Loucy (cell line): Measurements from ENCODE around the gene RPTOR.

ENCODE experiments used
- H2AFZ ChIP-seq: fragments of 200-600 bp; sonication (generic); 2 replicates; pipeline ENCODE4 v1.6.0; 2016; ENCODE audit warnings: antibody characterized with exemption, mild to moderate bottlenecking, low read length, moderate library complexity
- H3F3A ChIP-seq: fragments of 200-600 bp; 2 replicates; pipeline ENCODE4 v1.6.0; 2016; ENCODE audit warnings: antibody characterized with exemption, low read depth, mild to moderate bottlenecking
- H3K27me3 ChIP-seq: fragments of 200-600 bp; sonication (generic); 2 replicates; pipeline ENCODE4 v1.6.1; 2014; ENCODE audit warnings: low read length, mild to moderate bottlenecking; ENCODE audit not compliant: insufficient read depth, poor library complexity, severe bottlenecking
- H3K36me3 ChIP-seq: fragments of 200-600 bp; sonication (generic); 2 replicates; pipeline ENCODE4 v1.6.1; 2016; ENCODE audit warnings: low read length; ENCODE audit not compliant: insufficient read depth
- H3K4me1 ChIP-seq: fragments of 200-600 bp; sonication (generic); 2 replicates; pipeline ENCODE4 v1.5.1; 2014; ENCODE audit warnings: low read length, mild to moderate bottlenecking; ENCODE audit not compliant: insufficient read depth, poor library complexity, severe bottlenecking
- H3K4me2 ChIP-seq: fragments of 200-600 bp; sonication (generic); 2 replicates; pipeline ENCODE4 v1.6.0; 2014; ENCODE audit warnings: antibody characterized with exemption, low read length, low read depth, mild to moderate bottlenecking; ENCODE audit not compliant: poor library complexity, severe bottlenecking
- H3K4me3 ChIP-seq: fragments of 200-600 bp; sonication (generic); 2 replicates; pipeline ENCODE4 v1.5.1; 2014; ENCODE audit warnings: low read length, mild to moderate bottlenecking, mixed read lengths; ENCODE audit not compliant: poor library complexity, severe bottlenecking
- H3K79me2 ChIP-seq: fragments of 200-600 bp; sonication (generic); 2 replicates; pipeline ENCODE4 v1.6.1; 2014; ENCODE audit warnings: low read length; ENCODE audit not compliant: insufficient read depth
- H3K9ac ChIP-seq: fragments of 200-600 bp; sonication (generic); 2 replicates; pipeline ENCODE4 v1.6.0; 2014; ENCODE audit warnings: mild to moderate bottlenecking, low read depth, low read length, moderate library complexity; ENCODE audit not compliant: poor library complexity, severe bottlenecking
- H3K9me2 ChIP-seq: fragments of 200-600 bp; sonication (generic); replicated peaks from 2 replicates; pipeline ENCODE4 v1.6.1; 2016; ENCODE audit warnings: low read depth, low read length, mixed read lengths
- H3K9me3 ChIP-seq: fragments of 200-600 bp; sonication (generic); 2 replicates; pipeline ENCODE4 v1.6.1; 2014; ENCODE audit warnings: mild to moderate bottlenecking, antibody characterized with exemption, low read length, low read depth; ENCODE audit not compliant: insufficient read depth
- H4K20me1 ChIP-seq: fragments of 200-600 bp; sonication (generic); 2 replicates; pipeline ENCODE4 v1.6.0; 2014; ENCODE audit warnings: antibody characterized with exemption, low read length, mild to moderate bottlenecking; ENCODE audit not compliant: insufficient read depth, poor library complexity, severe bottlenecking
- CTCF ChIP-seq: fragments of 200-600 bp; sonication (generic); conservative IDR thresholded peaks from 2 replicates; pipeline ENCODE4 v1.5.1; 2014; ENCODE audit warnings: mild to moderate bottlenecking, antibody characterized with exemption, low read length
- EZH2phosphoT487 ChIP-seq: fragments of 200-600 bp; IDR thresholded peaks from 2 replicates; pipeline ENCODE4 v1.6.1; 2018; ENCODE audit warnings: antibody characterized with exemption, mild to moderate bottlenecking, moderate library complexity, borderline replicate concordance

The RPTOR gene

GRCh38 chr17:80511222-80512180, 33.1 kb upstream of the RPTOR start:
- no peaks in the 10 kb centered on the region for H3K27me3 ChIP-seq
- TF ChIP-seq EZH2phosphoT487: no peak
- TF ChIP-seq CTCF: no peak

GRCh38 chr17:80512233-80512632, 32.4 kb upstream of the RPTOR start:
- Histone ChIP-seq H2AFZ (no peak overlapping the region), H3K4me3 (no peak overlapping the region), H3F3A (no peaks in the 10 kb centered on the region), H3K4me2 (no peak overlapping the region), H3K9me2 (no peaks in the 10 kb centered on the region), H3K36me3 (no peaks in the 10 kb centered on the region), H3K4me1 (no peaks in the 10 kb centered on the region), H4K20me1 (no peaks in the 10 kb centered on the region), H3K27me3 (no peaks in the 10 kb centered on the region), H3K79me2 (no peaks in the 10 kb centered on the region), H3K9me3 (no peaks in the 10 kb centered on the region), H3K9ac (no peak overlapping the region)
- TF ChIP-seq EZH2phosphoT487: no peak
- TF ChIP-seq CTCF: no peak

More at GRCh38 chr17:80511222-80512180, 33.1 kb upstream of the RPTOR start:
- Histone ChIP-seq H3K9me2 (no peaks in the 10 kb centered on the region), H3K4me3 (no peak overlapping the region), H3K4me2 (no peak overlapping the region), H3K79me2 (no peaks in the 10 kb centered on the region), H4K20me1 (no peaks in the 10 kb centered on the region), H3K36me3 (no peaks in the 10 kb centered on the region), H3K4me1 (no peaks in the 10 kb centered on the region), H3F3A (no peaks in the 10 kb centered on the region), H2AFZ (no peak overlapping the region), H3K9ac (no peak overlapping the region), H3K9me3 (no peaks in the 10 kb centered on the region)

GRCh38 chr17:80513201-80513600, 31.4 kb upstream of the RPTOR start:
- H3K9me2 ChIP-seq: no peaks in the 10 kb centered on the region

More at GRCh38 chr17:80513201-80513600, 31.4 kb upstream of the RPTOR start:
- Histone ChIP-seq H3K79me2 (no peaks in the 10 kb centered on the region), H3K4me2 (no peak overlapping the region), H3K4me1 (no peaks in the 10 kb centered on the region), H3K36me3 (no peaks in the 10 kb centered on the region), H3F3A (no peaks in the 10 kb centered on the region), H3K27me3 (no peaks in the 10 kb centered on the region), H3K9ac (no peak overlapping the region), H3K9me3 (no peaks in the 10 kb centered on the region), H3K4me3 (no peak overlapping the region), H2AFZ (no peak overlapping the region), H4K20me1 (no peaks in the 10 kb centered on the region)
- TF ChIP-seq CTCF (no peak), EZH2phosphoT487 (no peak)
